Retina (tissue), 1 donor: ENCODE results near the gene ZSCAN22.

Experiments used
- DNase-seq: peaks from one replicate; pipeline ENCODE4 v3.0.0-alpha.2; 2016

Gene ZSCAN22

GRCh38 chr19:58326914-58327726 is at the start of gene ZSCAN22:
Gene ZSCAN22, plus strand, starts transcription at chr19:58326994. Its CDS starts 7,809 bp downstream, at chr19:58334803.
- peak; percentile 99 for DNase-seq

GRCh38 chr19:58277197-58277596 is 49.6 kb upstream of the ZSCAN22 start:
- no peak for DNase-seq

- no peak for DNase-seq
Observed at GRCh38 chr19:58277748-58278540, 48.9 kb upstream of the ZSCAN22 start.

- peak; percentile 97 for DNase-seq
Observed at GRCh38 chr19:58278541-58279041, 48.2 kb upstream of the ZSCAN22 start, which contains the start of gene ZNF8. Gene ZNF8, plus strand, starts transcription at chr19:58278955. Its CDS starts 127 bp downstream, at chr19:58279082.

DNA sequence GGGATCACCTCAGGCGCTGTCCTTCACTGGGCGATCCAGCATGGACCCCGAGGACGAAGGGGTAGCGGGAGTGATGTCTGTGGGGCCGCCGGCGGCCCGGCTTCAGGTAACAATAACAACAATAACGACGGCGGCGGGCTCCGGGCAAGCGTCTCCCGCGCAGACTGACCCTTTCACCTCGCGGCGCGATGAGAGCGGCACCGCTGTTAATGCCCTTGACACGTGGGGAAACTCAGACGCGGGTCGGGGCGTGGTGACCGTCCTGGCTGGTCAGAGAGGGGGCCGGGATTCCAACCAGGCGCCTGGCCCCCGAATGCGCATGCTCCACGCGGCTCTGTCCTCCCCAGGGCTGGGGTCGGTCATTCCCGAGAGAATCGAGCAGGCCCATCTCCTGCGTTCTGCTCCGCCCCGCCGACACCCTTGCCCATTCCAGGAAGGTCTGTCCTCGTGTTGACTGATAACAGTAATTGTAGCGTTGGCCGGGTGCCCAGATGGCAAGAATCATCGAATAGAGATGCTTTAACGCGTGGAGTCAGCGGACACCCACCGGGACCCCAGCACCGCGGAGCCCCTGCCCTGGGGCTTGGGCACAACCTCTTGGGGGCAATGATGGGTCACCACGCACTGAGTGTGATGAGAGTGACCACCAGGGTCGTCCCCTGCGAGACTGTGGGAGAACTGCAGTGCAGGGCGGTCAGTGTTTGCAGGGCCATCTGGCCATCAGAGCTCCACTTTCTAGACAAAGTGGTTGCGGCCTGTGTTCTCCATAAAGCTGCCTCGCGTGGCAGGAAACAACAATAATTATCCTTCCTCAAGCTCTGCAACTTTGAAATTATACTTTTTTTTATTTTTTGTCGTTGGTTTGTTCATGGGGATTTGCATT is 47.5 kb upstream of the ZSCAN22 start:
- DNase-seq: no peak

GRCh38 chr19:58279925-58280316 is 46.9 kb upstream of the ZSCAN22 start:
- DNase-seq: no peak

DNA sequence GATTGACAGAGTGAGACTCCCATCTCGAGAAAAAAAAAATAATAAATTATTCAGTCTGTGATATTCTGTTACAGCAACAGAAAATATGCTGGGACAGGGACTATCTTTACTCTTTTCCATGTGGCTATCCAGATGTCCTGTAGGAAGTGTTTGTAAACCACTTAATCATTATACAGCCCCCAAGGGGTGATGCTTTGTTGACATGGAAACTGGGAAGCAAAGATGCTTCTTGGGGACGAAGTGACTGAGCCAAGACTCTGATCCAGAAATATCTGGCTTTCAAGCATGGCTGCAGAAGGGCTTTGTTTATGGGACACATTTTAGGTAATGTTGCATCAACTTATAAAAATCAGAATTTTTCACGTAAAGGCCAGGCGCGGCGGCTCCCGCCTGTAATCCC is 42.6 kb upstream of the ZSCAN22 start:
- DNase-seq: no peak

DNA sequence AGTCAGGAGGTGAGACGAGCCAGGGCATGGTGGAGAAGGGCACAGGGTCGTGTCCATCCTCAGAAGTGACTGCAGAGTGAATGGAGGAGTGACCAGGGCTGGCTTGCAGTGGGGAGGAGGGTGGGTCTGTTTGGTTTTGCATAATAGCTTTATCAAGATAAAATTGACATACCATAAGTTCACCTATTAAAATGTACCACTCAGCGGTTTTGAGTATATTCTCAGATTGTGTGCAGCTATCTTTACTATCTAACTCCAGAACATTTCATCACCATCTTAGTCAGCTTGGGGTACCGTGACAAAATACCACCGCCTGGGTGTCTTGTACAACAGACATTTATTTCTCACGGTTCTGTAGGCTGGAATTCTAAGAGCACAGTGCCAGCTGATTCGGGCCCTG is 34.9 kb upstream of the ZSCAN22 start:
- DNase-seq: no peak

- no peak for DNase-seq
Observed at GRCh38 chr19:58294743-58295374, 31.9 kb upstream of the ZSCAN22 start.

DNA sequence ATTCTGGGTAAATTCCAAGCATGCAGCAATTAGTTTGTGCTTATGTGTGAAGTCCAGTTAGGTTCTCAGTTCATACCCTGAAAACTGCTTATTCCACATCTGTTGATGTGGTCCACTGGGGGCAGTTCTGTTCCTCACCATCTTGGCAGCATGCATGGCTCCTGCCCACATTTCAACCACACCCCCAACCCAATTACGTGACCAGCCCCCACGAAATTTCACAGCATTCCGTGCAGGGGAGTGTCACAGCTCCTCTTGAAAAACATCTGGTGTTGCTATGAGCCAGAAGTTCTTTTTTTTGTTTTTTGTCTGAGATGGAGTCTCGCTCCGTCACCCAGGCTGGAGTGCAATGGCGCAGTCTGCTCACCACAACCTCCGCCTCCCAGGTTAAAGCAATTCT is 30.7 kb upstream of the ZSCAN22 start:
- DNase-seq: no peak

DNA sequence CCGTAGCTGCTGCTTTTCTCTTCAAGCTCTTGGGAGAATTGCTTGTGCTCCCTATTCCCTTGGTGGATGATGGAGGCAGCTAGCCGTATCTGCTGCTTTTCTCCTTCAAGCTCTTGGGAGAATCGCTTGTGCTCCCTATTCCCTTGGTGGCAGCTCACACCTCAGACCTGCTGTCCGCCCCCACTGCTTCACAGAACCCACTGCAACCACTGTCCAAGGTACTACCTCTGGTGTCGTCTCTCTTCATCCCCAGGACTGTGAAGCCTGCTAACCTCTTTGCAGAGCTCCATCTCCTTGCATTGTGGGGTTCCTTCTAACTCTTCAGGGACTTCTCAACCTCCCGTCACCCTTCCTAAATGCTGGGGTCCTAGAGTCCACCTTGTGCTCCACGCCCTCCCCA is 26.2 kb upstream of the ZSCAN22 start:
- no peak for DNase-seq

DNA sequence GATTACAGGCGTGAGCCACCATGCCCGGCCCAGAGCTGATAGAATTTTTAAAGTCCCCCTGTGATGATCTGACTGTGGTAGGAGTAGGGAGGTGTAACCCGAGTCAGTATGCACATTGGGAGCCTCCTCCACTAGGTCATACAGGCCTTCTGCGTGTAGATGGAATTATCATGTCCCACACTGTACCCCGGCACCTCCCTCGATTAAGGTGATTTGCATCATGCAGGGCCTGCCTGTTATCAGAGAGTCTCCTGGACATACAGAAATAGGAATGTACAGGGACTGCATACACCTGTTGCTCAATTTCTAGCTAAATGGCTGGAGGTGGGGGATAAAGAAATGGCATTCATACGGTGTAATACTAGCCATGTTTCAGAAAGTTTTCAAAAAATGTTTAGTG is 22.5 kb upstream of the ZSCAN22 start:
- DNase-seq: no peak

- no peak for DNase-seq
Observed at GRCh38 chr19:58304748-58305064, 22.1 kb upstream of the ZSCAN22 start.

GRCh38 chr19:58305065-58305931 is 21.5 kb upstream of the ZSCAN22 start, which contains the start of gene ERVK3-1:
Gene ERVK3-1, plus strand, starts transcription at chr19:58305377. Its CDS starts 6,792 bp downstream, at chr19:58312169.
- peak; percentile 95 for DNase-seq

DNA sequence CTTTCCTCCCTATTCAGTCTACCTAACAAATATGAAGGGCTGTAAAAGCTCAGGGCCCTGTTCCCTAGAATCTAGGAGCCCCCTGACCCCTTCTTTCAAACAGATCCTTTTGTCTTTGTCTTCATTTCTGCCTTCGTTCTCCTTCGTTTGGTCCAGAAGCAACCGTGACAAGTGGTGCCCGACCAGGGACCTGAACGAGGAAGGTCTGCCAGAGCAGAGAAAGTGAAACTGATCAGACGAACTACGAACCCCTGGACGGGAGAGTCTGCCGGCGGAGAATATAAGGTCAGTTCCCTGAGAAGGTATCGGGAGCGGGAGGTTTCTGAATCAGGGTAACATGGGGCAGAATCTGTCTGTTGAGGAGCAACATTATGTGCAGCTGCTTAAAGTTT is 20.9 kb upstream of the ZSCAN22 start:
- DNase-seq: no peak

- no peak for DNase-seq
Observed at GRCh38 chr19:58307736-58308135, 19.1 kb upstream of the ZSCAN22 start.

DNA sequence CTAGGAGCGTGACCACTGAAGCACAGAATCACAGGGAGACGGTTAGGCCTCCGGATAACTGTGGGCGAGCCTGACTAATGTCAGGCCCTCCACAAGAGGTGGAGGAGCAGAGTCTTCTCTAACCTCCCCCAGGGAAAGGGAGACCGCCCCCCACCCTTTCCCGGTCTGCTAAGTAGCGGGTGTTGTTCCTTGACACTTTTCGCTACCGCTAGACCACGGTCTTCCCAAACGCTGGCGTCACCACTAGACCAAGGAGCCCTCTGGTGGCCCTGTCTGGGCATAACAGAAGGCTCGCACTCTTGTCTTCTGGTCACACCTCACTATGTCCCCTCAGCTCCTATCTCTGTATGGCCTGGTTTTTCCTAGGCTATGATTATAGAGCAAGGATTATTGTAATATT is 16.1 kb upstream of the ZSCAN22 start:
- DNase-seq: peak; percentile 52

- no peak for DNase-seq
Observed at GRCh38 chr19:58311345-58311865, 15.4 kb upstream of the ZSCAN22 start.

GRCh38 chr19:58315580-58315979 is 11.2 kb upstream of the ZSCAN22 start:
- no peak for DNase-seq

DNA sequence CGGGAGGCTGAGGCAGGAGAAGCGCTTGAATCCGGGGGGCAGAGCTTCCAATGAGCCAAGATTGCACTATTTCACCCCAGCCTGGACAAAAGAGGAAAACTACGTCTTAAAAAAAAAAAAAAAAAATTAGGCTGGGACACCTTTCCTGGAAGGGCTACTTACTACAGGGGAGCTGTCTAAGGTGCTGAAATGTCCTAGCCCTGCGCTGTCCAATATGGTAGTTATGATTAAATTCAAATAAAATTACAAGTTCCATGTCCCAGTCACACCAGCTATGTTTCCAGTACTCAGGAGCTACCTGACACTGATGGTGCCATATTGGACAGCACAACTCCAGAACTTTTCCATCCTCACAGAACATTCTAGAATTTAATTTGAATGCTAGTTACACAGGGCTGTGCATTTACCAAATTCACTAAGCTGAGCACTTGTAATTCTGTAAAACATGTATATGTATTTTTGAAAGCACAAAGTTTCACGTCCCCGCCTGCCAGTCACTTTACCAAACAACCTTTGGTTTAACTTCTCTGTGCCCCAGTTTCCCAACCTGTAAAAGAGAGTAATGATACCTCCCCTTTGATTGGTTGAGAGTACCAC is 9.2 kb upstream of the ZSCAN22 start:
- DNase-seq: no peak

DNA sequence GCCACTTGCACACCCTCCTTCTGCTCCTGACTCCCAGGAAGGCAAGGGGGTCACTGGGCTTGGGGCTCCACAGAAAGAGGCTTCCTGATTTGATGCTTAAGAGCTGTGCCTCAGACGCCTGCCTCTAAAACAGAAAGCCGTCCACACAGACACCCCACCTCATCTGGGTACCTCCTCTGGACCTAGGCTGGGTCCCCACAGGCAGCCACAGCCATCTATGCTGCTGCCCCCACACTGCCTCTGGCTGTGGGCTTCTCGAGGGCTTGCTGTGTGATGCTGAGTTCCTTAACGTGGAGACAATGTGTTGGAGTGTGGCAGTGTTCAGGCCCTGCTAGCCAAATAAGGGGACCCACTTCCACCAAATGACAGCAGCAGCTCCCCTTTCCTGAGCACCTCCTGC is 8.5 kb upstream of the ZSCAN22 start:
- no peak for DNase-seq
